Measurements from ENCODE around the gene HPSE2.

- TF ChIP-seq, protein P1, sequence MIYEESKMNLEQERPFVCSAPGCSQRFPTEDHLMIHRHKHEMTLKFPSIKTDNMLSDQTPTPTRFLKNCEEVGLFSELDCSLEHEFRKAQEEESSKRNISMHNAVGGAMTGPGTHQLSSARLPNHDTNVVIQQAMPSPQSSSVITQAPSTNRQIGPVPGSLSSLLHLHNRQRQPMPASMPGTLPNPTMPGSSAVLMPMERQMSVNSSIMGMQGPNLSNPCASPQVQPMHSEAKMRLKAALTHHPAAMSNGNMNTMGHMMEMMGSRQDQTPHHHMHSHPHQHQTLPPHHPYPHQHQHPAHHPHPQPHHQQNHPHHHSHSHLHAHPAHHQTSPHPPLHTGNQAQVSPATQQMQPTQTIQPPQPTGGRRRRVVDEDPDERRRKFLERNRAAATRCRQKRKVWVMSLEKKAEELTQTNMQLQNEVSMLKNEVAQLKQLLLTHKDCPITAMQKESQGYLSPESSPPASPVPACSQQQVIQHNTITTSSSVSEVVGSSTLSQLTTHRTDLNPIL (CRISPR knock-in tag; IDR thresholded peaks at IDR 0.05; ENCODE audit: low read depth), result no peak
- no peak for TF ChIP-seq PATZ1 (CRISPR knock-in tag; IDR thresholded peaks at IDR 0.05; ENCODE audit: borderline replicate concordance)
- no peak for TF ChIP-seq RARB (CRISPR knock-in tag; IDR thresholded peaks at IDR 0.05)
- no peak for TF ChIP-seq ARNTL (CRISPR knock-in tag; IDR thresholded peaks at IDR 0.05; ENCODE audit: borderline replicate concordance, low read depth)
- TF ChIP-seq SNAI2 (CRISPR knock-in tag; IDR thresholded peaks at IDR 0.05), result no peak
- no peak for TF ChIP-seq ZNF8 (CRISPR knock-in tag; IDR thresholded peaks at IDR 0.05)
- no peak for TF ChIP-seq TCF4 (CRISPR knock-in tag; IDR thresholded peaks at IDR 0.05; ENCODE audit: borderline replicate concordance)
- TF ChIP-seq PPARA (CRISPR knock-in tag; IDR thresholded peaks at IDR 0.05; ENCODE audit: borderline replicate concordance), result no peak
- TF ChIP-seq CSDC2 (CRISPR knock-in tag; IDR thresholded peaks at IDR 0.05), result no peak
- TF ChIP-seq ESRRG (CRISPR knock-in tag; IDR thresholded peaks at IDR 0.05), result no peak
Observed at GRCh38 chr10:98470850-98471249, 764.8 kb downstream of the HPSE2 start.
